Pancreas (tissue), 10 donors: ENCODE data around the gene SLC35A5. TPM values are rescaled to one million over a fixed set of nuclear protein-coding genes. Genes with fewer than 3 reads are reported as not detected.

ENCODE experiments used
- ATAC-seq, 4 donors: fragments of 200-7000 bp; cut with Tn5 transposase; one replicate each; pipeline versions ENCODE4 v1.8.0 to v1.9.1; 2020; ENCODE audit warnings: mild to moderate bottlenecking in 4 of 4, moderate library complexity in 4 of 4
- DNase-seq, 6 donors: peaks; one replicate each; pipeline ENCODE4 v3.0.0-alpha.2; 2020
- FAIRE-seq: peaks from 2 replicates; lab custom pipeline; 2012; peaks lifted over from hg19 to GRCh38; lab: Jason Lieb, UNC
- H3K27ac ChIP-seq, 4 donors: fragments of 200-600 bp; sonication (generic); 1 replicate in 3 of 4; 2 replicates in 1 of 4; pipeline versions ENCODE4 v1.5.0 to v1.8.0; 2020
- H3K27me3 ChIP-seq, 4 donors: fragments of 200-600 bp; one replicate each; pipeline ENCODE4 v1.8.0; 2021
- H3K36me3 ChIP-seq, 3 donors: fragments of 200-600 bp; sonication (generic) in 1 of 3; one replicate each; pipeline versions ENCODE4 v1.5.0 to v1.8.0; 2020 to 2021
- H3K4me1 ChIP-seq, 3 donors: fragments of 200-600 bp; one replicate each; pipeline ENCODE4 v1.8.0; 2021
- H3K4me3 ChIP-seq, 4 donors: fragments of 200-600 bp; sonication (generic) in 2 of 4; one replicate each; pipeline versions ENCODE4 v1.5.0 to v1.8.0; 2020 to 2021
- H3K9me3 ChIP-seq, 4 donors: fragments of 200-600 bp; one replicate each; pipeline ENCODE4 v1.8.0; 2021
- WGBS, 2 donors: extraction: QIAGEN DNeasy Blood & Tissue Kit; methylation state at CpG; one replicate each; pipeline ENCODE4 v1.1.7; 2013; 5-methylcytosine and 5-hydroxymethylcytosine counted together
- intact Hi-C, 3 donors: fragments of 100-400 bp; cut with DNase I; formaldehyde crosslinking; loops; one replicate each; pipeline versions ENCODE4 v1.11.1 to v1.14.2; 2022
- polyA plus RNA-seq, 2 donors: library from polyadenylated mRNA; stranded (reverse); fragments of 200-250 nt; gene quantifications; one replicate each; pipeline ENCODE4 v1.2.3, GENCODE V29; 2013
- total RNA-seq, 6 donors: library from RNA; stranded (reverse); fragmentation: NEBNext Ultra II Directional in 4 of 6; extraction: Animal tissue kit (Norgen Biotek cat#: 25700) in 4 of 6; gene quantifications; one replicate each; pipeline versions ENCODE4 v1.2.1 to v1.2.4, GENCODE V29; 2021 to 2023
- TF ChIP-seq, protein P1 (sequence below), 4 donors: fragments of 200-600 bp; sonication (generic) in 3 of 4; IDR thresholded peaks; one replicate each; pipeline versions ENCODE4 v1.5.0 to v1.8.0; 2021; ENCODE audit warnings: antibody characterized with exemption in 4 of 4
- donor health status: healthy with polysubstance abuse.
- donor health status: DM: no; HTN: no; CAD: no; lungs with moderate emphysema.
- donor health status: DM: no; HTN: no; CAD: no.
- donor health status: control.
- donor health status: control.
- donor health status: Bipolar disorder and iron deficiency.
- donor health status: DM: yes; HTN: yes; CAD: no.
- donor health status: DM: no; HTN: no; CAD: no.
- donor health status: DM: no; HTN: no; CAD: no.
- donor health status: DM: yes; HTN: yes; CAD: no.

Gene SLC35A5
- total and polyA plus RNA-seq, 8 donors = 3.0 to 16.9 (median 12.4) TPM

DNA sequence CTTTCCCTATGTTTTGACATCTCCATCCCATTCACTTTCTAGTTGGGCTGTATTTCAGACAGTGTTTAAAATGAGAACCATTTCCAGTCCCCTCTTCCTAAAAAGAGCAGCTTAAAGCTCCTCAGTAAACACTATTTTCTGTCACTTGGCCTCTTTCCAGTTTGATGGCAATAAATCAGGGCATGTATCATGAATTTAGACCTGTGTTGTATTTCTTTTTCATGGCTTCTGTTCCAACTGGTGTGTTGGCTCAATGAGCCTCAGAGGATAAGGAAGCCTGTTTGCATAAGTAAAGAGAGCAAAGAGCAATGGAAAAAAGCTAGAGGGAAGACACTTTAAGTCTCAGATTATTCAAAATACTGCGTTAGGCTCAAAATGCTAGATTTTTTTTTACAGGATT, 71.9 kb downstream of the SLC35A5 start:
- ATAC-seq (no peak), DNase-seq (no peak), FAIRE-seq (no peak)
- TF ChIP-seq, protein P1, sequence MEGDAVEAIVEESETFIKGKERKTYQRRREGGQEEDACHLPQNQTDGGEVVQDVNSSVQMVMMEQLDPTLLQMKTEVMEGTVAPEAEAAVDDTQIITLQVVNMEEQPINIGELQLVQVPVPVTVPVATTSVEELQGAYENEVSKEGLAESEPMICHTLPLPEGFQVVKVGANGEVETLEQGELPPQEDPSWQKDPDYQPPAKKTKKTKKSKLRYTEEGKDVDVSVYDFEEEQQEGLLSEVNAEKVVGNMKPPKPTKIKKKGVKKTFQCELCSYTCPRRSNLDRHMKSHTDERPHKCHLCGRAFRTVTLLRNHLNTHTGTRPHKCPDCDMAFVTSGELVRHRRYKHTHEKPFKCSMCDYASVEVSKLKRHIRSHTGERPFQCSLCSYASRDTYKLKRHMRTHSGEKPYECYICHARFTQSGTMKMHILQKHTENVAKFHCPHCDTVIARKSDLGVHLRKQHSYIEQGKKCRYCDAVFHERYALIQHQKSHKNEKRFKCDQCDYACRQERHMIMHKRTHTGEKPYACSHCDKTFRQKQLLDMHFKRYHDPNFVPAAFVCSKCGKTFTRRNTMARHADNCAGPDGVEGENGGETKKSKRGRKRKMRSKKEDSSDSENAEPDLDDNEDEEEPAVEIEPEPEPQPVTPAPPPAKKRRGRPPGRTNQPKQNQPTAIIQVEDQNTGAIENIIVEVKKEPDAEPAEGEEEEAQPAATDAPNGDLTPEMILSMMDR (IDR thresholded peaks at IDR 0.05) = no peak
- Histone ChIP-seq H3K4me1 (no peaks in the 10 kb centered on the region), H3K9me3 (no peaks in the 10 kb centered on the region), H3K27me3 (no peaks in the 10 kb centered on the region), H3K27ac (no peak overlapping the region), H3K36me3 (no peaks in the 10 kb centered on the region), H3K4me3 (no peak overlapping the region)
- intact Hi-C loops = no loop called here
- WGBS, 2 donors = 39 to 58% methylated on average over 1 of the region's 1 CpG

DNA sequence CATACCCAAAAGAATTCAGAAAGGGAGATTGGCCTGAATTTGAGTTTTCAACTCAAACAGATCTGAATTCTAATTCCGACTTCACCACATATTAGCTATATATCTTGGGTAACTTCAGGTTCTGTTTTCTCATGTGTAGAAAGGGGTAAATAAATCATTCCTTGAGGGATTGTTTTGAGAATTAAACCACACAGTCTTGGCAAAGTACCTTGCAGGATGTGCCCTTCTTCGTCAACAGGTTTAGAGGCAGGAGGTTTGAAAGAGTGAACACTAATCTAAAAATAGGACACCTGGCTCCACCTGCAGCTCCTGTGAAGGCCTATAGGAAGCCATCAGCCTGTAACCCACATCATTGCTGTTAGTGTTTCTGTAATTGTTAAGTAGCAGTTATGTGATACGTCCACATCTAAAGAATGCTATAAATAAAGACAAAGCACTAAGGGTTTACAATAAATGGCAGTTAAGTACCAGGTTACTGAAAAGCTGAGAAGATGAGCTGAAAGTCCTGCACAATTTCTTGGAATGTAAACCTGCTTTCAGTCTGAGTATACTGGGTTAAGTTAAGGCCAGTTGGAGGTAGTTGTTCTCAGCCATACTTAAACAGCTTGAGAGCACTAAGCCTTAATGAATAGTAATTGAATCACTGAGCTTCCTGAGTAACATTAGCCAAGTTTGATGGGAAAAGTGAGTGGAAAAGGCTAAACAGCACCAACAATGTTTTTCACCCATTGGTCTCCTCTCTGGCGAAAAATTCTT, 73.1 kb downstream of the SLC35A5 start:
- Histone ChIP-seq H3K4me1 (no peaks in the 10 kb centered on the region), H3K27me3 (no peaks in the 10 kb centered on the region), H3K4me3 (no peak overlapping the region), H3K9me3 (no peaks in the 10 kb centered on the region), H3K27ac (no peak overlapping the region), H3K36me3 (no peaks in the 10 kb centered on the region)
- 78 to 84% methylated on average over 4 of the region's 4 CpGs for WGBS, 2 donors
- TF ChIP-seq, protein P1 (IDR thresholded peaks at IDR 0.05) = no peak
- no peak for ATAC-seq
- no peak for FAIRE-seq
- DNase-seq = no peak
- intact Hi-C loops = no loop called here

Other genes with a start within 250 kb of the SLC35A5 start
- gene CD200, start 228.9 kb upstream of the SLC35A5 start, total RNA-seq = 1 to 10 TPM; 1.1 to 4.8 (median 2.5) TPM
- 10 to 100 TPM in 1 of 2 donors, 1 to 10 TPM in 1; 3.4 to 22.2 TPM for gene CD200, start 228.9 kb upstream of the SLC35A5 start, polyA plus RNA-seq
- under 1 TPM in 4 of 6 donors, not detected in 2; 0.06 to 0.72 (median 0.20) TPM for gene BTLA, start 62.6 kb upstream of the SLC35A5 start, total RNA-seq
- not detected for gene BTLA, start 62.6 kb upstream of the SLC35A5 start, polyA plus RNA-seq
- gene ATG3, start 83 bp upstream of the SLC35A5 start, total RNA-seq = 10 to 100 TPM; 24.9 to 34.2 (median 25.5) TPM
- gene ATG3, start 83 bp upstream of the SLC35A5 start, polyA plus RNA-seq = 10 to 100 TPM; 10.9 to 23.3 TPM
- 100 to 1,000 TPM in 1 of 6 donors, 10 to 100 TPM in 3, 1 to 10 TPM in 2; 6.1 to 100 (median 30.1) TPM for gene CCDC80, start 79.1 kb downstream of the SLC35A5 start, total RNA-seq
- gene CCDC80, start 79.1 kb downstream of the SLC35A5 start, polyA plus RNA-seq = 10 to 100 TPM in 1 of 2 donors, 1 to 10 TPM in 1; 6.9 to 12.7 TPM